Posterior vena cava (tissue), 2 donors: ENCODE results near the gene NMU. TPM values are rescaled to one million over a fixed set of nuclear protein-coding genes. Genes with fewer than 3 reads are reported as not detected.
"Not testable (repeated sequence)": the region's sequence is repeated elsewhere in the genome, so short reads cannot be mapped to it uniquely, and the experiment has no call there.

Source experiments
- DNase-seq: peaks from one replicate; pipeline ENCODE4 v3.0.0-alpha.2; 2020; ENCODE audit warnings: low spot score
- intact Hi-C, 2 donors: fragments of 100-400 bp; cut with DNase I; formaldehyde crosslinking; loops; one replicate each; pipeline versions ENCODE4 v1.14.1 to v1.14.2; 2022 to 2023
- long read RNA-seq, 2 donors: library from polyadenylated mRNA; unstranded; transcript quantifications; one replicate each; pipeline ENCODE4 v2.0.0, GENCODE V29; 2020 to 2021
- total RNA-seq, 2 donors: library from RNA; stranded (reverse); fragmentation: NEBNext Ultra II Directional; extraction: Animal tissue kit (Norgen Biotek cat#: 25700); gene quantifications; one replicate each; pipeline ENCODE4 v1.2.1, GENCODE V29; 2021
- donor health status: DM: yes; HTN: yes; CAD: no.
- donor health status: DM: yes; HTN: yes; CAD: no.

Gene NMU
- total RNA-seq = not detected
- long read RNA-seq, donor 1 = 0 reads
- long read RNA-seq, donor 2 = 0 reads

DNA sequence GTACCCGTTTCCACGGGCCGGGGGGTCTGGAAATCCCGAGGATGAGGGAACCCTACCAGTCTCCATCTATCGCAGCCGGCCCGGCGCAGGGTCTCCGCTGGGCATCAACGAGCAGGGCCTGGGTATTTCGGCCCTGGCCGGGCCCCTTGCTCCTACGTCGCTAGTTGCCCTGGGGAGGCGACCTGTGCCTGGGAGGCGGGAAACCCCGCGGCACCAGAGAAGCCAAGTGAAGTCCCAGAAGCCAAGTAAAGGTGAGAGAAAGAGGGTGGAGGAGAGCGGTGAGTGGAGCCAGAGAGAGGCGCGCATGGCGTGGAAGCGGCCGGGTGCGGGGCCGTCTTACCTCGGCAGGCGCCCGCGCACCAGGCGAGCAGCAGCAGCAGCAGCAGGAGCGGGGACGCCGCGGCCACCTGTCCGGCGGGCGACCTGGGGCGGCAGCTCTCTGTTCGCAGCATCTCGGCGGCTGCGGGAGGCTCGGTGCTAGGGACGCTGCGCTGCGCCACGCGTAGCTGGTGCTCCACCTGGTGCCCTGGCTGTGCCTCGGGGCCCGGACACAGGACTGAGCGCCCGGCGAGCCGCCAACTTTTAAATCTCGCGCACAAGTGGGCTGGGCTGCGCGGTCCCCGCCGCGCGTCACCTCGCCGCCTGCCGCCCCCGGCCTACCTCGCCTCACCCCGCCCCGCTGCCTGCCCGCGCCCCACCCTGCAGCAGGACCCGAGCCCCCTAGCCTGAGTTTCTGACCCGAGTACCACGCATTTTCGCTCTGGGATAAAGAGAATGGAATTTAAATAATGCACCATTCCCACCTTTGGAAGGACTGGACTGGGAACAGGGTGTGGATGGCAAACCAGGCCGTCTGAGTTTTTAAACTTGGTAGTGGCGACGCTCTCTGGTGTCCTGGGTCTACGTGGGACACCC, at the start of gene NMU:
Gene NMU (minus strand): TSS at position 558 of the 915 bp plus-strand sequence. CDS start 106 bp downstream, at position 452.
- peak; percentile 82 for DNase-seq
- intact Hi-C loops = no loop called here

DNA sequence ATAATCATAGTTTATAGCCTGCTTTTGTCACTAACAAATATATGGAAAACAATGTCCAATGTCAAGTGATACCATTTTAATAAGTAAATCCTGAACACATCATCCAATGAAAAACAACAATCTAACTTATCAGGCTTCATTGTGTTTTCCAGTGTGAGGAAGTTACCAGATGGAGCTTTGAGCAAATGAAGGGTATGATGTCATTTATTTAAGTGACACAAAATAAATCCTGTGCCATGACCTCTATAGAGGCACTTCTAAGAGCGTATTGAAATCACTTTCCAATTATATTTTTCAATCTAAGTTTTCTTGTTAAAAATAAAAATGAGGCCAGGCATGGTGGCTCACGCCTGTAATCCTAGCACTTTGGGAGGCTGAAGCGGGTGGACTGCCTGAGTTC, 48.2 kb upstream of the NMU start:
- no peak for DNase-seq
- intact Hi-C loops = no loop called here

DNA sequence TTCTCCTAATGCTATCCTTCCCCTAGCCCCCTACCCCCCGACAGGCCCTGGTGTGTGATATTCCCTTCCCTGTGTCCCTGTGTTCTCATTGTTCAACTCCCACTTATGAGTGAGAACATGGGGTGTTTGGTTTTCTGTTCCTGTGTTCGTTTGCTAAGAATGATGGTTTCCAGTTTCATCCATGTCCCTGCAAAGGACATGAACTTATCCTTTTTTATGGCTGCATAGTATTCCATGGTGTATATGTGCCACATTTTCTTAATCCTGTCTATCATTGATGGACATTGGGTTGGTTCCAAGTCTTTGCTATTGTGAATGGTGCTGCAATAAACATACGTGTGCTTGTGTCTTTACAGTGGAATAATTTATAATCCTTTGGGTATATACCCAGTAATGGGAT, 46.7 kb upstream of the NMU start:
- intact Hi-C loops, DNase-seq: not testable (repeated sequence)

- intact Hi-C loops = no loop called here
- DNase-seq = no peak
These were observed 46.2 kb upstream of the NMU start for GRCh38 chr4:55682295-55682694.

DNA sequence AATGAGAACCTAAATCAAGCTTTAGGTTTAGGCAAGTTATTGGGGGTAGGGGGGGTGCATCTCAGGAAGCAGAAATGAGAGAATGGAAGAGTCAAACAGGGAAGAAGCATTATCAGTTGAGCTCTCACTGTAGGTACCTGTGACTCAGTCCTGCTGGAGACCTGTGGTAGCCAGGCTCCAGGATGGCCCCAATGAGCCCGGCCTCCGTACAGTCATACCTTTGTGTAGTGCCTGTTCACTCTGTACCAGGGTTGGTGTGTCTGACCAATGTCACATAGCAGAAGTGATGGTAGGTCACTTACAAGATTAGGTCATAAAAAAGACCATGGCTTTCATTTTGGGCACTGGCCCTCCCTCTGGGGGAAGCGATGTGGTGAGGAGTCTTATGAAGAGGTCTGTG, 45.3 kb upstream of the NMU start:
- intact Hi-C loops = no loop called here

GRCh38 chr4:55675196-55675793, 39.2 kb upstream of the NMU start:
- DNase-seq = no peak
- intact Hi-C loops = no loop called here

More for the DNA sequence above, 45.3 kb upstream of the NMU start:
- no peak for DNase-seq

GRCh38 chr4:55673424-55673823, 37.3 kb upstream of the NMU start:
- no peak for DNase-seq
- intact Hi-C loops = no loop called here

DNA sequence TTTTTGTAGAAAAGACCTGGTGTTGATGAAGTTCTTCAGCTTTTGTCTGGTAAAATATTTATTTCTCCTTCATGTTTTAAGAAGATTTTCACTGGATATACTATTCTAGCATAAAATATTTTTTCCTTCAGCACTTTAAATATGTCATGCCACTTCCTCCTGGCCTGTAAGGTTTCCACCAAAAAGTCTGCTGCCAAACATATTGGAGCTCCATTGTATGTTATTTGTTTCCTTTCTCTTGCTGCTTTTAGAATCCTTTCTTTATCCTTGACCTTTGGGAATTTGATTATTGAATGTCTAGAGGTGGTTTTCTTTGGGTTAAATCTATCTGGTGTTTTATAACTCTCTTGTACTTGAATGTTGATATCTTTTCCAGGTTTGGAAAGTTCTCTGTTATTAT, 35.6 kb upstream of the NMU start:
- intact Hi-C loops = loop anchor here in 1 of 2 donors (1.0 kb wide), 1 partner anchor 9 kb away; no protein-coding TSS in a partner anchor
- DNase-seq = no peak

DNA sequence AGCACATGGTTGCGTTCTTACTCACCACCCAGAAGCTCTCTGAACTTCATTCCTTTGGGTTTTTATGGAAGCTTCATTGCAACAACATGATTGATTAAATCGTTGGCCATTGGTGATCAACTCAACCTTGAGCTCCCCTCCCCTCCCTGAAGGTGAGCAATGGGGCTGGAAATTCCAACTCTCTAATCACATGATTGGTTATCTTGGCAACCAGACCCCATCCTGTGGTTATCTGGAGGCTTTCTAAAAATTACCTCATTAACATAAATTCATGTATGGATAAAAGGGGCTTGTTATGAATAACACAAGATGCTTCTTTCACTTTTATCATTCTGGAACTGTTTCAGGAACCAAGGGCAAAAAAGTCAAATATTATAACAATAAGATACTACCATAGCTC, 34.6 kb upstream of the NMU start:
- intact Hi-C loops = loop anchor here in 1 of 2 donors (1.0 kb wide), 1 partner anchor 8 kb away; no protein-coding TSS in a partner anchor
- no peak for DNase-seq

DNA sequence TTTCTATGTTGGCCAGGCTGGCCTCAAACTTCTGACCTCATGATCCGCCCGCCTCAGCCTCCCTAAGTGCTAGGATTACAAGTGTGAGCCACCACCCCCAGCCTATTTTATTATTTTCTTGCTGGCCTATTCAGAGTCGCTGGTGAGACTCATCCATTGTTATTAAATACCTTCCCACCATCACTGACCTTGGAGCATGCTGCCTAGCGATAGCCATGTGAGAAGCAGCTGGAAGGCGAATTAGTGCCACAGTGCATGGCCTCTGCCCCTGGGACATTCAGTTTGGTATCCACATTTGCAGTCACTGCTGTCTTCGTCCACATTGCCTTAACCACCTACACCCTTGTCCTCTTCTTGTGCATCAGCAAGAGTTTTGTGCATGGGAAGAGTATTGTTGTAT, 32.4 kb upstream of the NMU start:
- intact Hi-C loops = no loop called here
- no peak for DNase-seq

- intact Hi-C loops = no loop called here
- no peak for DNase-seq
These were observed 30.4 kb upstream of the NMU start for GRCh38 chr4:55666535-55666934.

GRCh38 chr4:55663145-55663544, 27.0 kb upstream of the NMU start:
- DNase-seq = no peak
- intact Hi-C loops = no loop called here

- no peak for DNase-seq
- intact Hi-C loops = loop anchor here in 1 of 2 donors (1.0 kb wide), 1 partner anchor 10 kb away; no protein-coding TSS in a partner anchor
These were observed 25.4 kb upstream of the NMU start for GRCh38 chr4:55661398-55662056.

DNA sequence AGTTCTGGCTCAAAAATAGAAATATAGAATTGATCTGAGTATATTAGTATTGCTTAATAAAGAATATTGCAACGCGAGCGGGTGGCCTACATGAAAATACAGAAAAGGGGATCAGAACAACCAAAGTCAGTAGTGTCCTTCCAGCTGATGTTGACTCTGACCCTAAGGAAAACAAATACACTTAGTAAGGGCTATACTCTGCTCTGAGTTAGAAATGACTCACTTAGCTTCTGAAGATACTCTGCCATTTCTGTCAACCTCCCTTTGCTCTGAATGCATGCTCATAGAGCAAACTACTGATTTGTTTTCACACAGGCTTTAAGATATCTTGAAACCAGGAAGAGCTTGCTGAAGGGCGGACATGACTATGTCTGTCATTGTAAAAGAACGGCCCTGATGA, 22.6 kb upstream of the NMU start:
- DNase-seq = no peak
- intact Hi-C loops = no loop called here

DNA sequence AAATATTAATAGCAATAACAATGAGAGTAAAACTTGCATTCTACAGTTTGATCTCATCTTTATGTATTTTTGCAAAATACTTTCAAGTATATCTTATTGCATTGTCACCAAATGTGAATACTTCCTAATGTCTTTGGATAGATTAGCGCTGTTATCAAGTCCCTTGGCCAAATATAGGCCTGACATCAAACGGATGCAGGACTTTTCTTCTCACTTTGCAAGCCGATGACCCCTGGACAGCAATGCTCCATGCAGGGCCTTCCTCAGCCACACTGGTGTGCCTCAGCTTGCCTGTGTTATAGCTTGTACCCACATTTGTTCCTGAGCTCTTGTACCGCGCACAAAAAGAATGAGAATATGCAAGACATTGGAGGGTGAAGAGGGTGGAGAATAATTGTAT, 18.0 kb upstream of the NMU start:
- DNase-seq = no peak
- intact Hi-C loops = no loop called here

DNA sequence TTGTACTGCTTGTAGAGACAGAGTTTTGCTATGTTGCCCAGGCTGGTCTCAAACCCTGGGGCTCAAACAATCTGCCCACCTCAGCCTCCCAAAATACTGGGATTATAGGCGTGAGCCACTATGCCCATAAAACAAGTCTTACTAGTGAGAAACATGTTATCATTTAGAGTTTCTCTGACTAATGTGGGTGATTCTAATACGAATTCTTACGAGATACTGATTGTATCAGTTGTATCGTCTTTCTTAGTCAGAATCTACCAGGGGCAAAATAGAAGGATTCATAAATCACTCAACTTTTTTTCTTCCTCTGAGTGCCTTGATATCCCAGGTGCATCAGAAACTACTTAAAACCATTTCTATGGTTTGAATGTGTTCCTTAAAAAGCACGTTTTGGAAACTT, 14.4 kb upstream of the NMU start:
- DNase-seq = no peak
- intact Hi-C loops = no loop called here

DNA sequence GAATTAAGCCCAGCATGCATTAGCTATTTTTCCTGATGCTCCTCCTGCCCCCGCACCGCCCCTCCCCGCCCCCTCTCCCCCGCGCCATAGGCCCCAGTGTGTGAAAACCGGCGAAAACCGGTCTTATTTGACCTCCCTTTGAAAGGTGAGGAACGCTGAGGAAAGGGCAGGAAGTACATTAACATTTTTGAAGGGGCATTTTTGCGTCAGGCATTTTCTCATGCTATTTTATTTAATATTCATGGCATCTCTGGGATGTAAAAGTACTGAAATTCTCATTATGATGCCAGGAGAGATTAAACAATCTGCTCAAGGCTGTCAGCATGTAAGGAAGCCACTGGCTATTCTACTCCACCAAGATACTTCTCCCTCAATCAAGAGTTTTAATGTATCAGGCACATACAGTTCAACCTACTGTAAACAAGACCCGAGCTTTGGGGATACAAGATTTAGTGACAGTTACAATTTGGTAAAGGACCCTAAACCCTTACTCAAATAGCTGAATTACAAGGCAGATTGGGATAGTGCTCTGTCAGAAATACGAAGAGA, 1.2 kb upstream of the NMU start:
- DNase-seq = no peak
- intact Hi-C loops = no loop called here

- intact Hi-C loops = no loop called here
- no peak for DNase-seq
These were observed 530 bp upstream of the NMU start for GRCh38 chr4:55636656-55636999.

GRCh38 chr4:55635282-55635681, 816 bp downstream of the NMU start:
- intact Hi-C loops = no loop called here
- DNase-seq = no peak
